HG02852 (cell line): ENCODE results near the gene PPAT.
A peak's percentile ranks its signal among the peaks of the same experiment; 100 is the strongest.
"Not testable (repeated sequence)": the region's sequence is repeated elsewhere in the genome, so short reads cannot be mapped to it uniquely, and the experiment has no call there.

ENCODE experiments used
- ATAC-seq: cut with Tn5 transposase; IDR thresholded peaks from one replicate; pipeline ENCODE4 v1.9.1; 2021; ENCODE audit warnings: mild to moderate bottlenecking, moderate library complexity; ENCODE audit not compliant: unreplicated experiment

PPAT gene

GRCh38 chr4:56387023-56388001 is 48.1 kb downstream of the PPAT start, which contains the start of gene AASDH:
AASDH (minus strand) TSS chr4:56387491; CDS start chr4:56384299, 3,192 bp downstream.
- peak; percentile 94 for ATAC-seq

GRCh38 chr4:56386091-56386490 is 49.3 kb downstream of the PPAT start:
- no peak for ATAC-seq

DNA sequence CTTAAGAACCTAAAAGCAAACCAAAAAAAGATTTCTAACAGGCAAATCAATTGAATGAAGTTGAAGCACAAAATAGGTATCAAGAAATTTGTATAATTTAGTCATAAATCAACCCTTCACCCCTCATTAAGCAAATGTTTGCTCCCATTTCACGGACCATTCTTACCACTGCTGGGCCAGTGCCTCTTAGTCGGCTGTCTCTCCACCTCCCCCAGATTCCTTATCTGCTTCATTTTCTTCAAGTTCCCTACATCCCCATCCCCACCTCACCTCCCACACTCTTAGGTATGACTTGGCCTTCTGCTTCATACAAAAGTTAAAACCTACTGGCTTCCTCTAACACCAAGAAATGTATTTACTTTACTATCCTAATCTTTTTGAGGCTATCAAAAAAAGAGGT is 60.0 kb downstream of the PPAT start:
- no peak for ATAC-seq

GRCh38 chr4:56374956-56375355 is 60.5 kb downstream of the PPAT start:
- ATAC-seq: no peak

GRCh38 chr4:56372774-56373173 is 62.6 kb downstream of the PPAT start:
- no peak for ATAC-seq

DNA sequence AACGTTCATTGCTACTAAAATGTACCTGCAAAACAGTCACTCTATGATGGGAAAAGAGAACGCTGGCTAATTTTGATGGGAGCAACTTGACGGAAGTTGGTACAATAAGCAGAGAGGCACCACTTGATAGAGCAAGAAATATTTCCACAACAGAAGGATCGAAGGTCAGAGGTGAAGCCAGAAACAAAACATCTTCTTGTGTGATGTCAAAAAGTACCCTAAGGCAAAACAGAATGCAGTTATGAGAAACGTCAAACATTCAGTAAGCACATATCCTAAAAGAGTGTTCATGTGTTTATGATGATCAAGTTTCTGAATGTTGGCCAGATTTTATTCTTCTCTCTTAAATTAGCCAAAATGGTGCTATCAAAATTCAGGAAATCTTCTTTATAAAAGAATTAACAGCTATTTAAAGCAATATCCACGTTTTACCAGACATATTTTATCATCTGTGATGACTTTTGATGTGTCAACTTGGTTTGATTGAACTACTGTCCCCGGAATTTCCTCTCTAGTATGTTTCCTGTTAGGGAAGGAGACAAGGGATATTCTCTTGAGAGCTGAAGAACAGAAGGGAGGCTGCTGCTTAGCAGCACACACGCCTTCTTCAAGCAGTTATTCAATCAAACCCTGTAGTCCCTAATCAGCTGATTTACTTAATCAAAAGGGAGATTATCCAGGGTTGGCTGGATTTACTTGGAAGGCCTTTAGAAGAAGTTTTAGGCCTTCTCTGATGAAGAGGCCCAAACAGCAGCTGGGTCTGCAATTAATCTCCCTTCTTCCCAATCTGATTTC is 63.8 kb downstream of the PPAT start:
- no peak for ATAC-seq

DNA sequence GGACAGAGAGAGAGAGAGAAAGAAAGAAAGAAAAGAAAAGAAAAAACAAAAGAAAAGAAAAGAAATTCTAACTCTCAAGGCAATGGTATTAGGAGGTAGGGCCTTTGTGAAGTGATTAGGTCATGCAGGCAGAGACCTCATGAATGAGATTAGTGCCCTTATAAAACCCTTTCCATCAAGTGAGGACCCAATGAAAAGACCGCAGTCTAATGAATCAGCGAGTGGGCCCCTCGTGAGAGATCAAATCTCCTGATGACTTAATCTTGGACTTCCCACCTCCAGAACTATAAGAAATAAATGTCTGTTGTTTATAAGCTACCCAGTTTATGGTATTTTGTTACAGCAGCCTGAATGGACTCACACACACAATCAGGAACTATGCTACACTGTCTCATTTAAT is 65.0 kb downstream of the PPAT start:
- no peak for ATAC-seq

DNA sequence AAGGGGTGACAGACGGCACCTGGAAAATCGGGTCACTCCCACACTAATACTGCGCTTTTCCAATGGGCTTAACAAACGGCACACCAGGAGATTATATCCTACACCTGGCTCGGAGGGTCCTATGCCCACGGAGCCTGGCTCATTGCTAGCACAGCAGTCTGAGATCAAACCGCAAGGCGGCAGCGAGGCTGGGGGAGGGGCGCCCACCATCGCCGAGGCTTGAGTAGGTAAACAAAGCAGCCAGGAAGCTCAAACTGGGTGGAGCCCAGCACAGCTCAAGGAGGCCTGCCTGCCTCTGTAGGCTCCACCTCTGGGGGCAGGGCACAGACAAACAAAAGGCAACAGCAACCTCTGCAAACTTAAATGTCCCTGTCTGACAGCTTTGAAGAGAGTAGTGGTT is 72.4 kb downstream of the PPAT start:
- ATAC-seq: not testable (repeated sequence)

DNA sequence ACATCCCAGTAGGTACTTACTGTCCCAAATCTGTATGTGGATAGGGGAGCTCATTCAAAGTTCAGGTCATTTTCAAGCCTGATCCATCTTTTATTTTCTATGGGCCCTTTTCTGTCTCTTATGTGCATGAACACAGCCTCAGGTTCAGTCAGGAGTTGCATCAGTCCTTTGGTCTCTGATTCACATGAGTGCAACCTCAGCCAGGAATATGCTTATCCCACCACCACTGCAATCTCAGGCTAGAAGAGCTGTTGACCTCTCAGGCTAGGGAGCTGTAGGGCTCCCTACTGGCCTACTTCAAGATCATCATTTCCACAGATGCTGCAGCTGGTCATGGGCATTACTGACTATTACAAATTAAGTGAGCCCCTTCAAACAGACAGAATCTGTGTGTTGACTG is 75.3 kb downstream of the PPAT start:
- ATAC-seq: no peak

DNA sequence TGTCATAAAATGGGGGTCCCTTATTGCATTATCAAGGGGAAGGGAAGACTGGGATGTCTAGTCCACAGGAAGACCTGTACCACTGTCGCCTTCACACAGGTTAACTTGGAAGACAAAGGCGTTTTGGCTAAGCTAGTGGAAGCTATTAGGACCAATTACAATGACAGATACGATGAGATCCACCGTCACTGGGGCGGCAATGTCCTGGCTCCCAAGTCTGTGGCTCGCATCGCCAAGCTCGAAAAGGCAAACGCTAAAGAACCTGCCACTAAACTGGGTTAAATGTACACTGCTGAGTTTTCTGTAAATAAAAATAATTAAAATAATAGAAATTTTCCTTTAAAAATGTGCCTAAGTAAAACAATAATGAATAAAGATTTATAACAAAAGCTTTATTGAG is 78.8 kb downstream of the PPAT start:
- ATAC-seq: no peak

DNA sequence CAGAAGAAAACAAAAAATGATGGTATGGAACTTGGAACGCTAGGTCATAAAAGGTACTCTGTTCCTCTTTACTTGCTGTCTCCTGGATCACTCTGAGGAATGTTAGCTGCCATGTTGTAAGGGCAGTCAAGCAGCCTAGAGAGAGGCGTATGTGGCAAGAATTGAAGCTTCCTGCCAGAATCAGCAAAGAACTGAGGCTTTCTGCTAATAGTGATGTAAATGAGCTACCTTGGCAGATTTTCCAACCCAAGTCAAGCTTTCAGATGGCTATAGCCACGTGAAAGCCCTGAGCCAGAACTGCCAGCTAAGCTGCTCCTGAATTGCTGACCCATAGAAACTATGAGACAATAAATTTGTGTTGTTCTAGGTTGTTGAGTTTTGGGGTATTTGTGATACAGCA is 86.8 kb downstream of the PPAT start:
- ATAC-seq: no peak

DNA sequence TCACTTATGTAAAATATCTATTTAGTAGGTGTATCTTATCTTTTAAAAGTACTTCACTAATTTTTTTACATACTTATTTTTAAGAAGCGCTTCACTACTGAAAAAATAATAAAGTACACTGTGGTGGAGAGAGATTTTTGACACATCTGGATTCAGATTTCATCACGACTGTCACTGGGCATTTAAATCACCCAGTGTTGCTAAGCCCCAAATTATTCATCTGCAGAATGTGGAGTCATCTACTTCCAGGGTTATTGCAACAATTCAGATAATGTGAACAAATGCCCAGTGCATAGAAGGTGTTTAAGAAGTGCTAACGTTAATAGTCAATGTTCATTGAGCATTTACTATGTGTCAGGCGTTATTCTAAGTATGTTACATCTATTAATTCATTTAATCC is 90.0 kb downstream of the PPAT start:
- ATAC-seq: no peak
